ENCODE measurements around the gene SLC38A2.

The SLC38A2 gene

GRCh38 chr12:46376579-46376978 is 4.0 kb upstream of the SLC38A2 start:
- DNase-seq (ENCODE audit: low read depth in 2 of 2): no peak

- DNase-seq (ENCODE audit: low read depth in 2 of 2): no peak
These were observed 2.1 kb upstream of the SLC38A2 start for GRCh38 chr12:46374711-46375110.

- DNase-seq (ENCODE audit: low read depth in 2 of 2): no peak
These were observed 1.7 kb upstream of the SLC38A2 start for GRCh38 chr12:46374310-46374709.

GRCh38 chr12:46373301-46374296 is 1.0 kb upstream of the SLC38A2 start:
- DNase-seq (ENCODE audit: low read depth in 2 of 2): no peak

- DNase-seq (ENCODE audit: low read depth in 2 of 2): no peak
These were observed 642 bp downstream of the SLC38A2 start for GRCh38 chr12:46371718-46372543.

GRCh38 chr12:46370792-46371717 is 1.5 kb downstream of the SLC38A2 start:
- DNase-seq (ENCODE audit: low read depth in 2 of 2): peak in 1 of 2 experiments; percentile 67

GRCh38 chr12:46370380-46370734 is 2.2 kb downstream of the SLC38A2 start:
- no peak for DNase-seq (ENCODE audit: low read depth in 2 of 2)

GRCh38 chr12:46369474-46370379 is 2.8 kb downstream of the SLC38A2 start:
- DNase-seq (ENCODE audit: low read depth in 2 of 2): no peak

- no peak for DNase-seq (ENCODE audit: low read depth in 2 of 2)
These were observed 3.5 kb downstream of the SLC38A2 start for GRCh38 chr12:46369095-46369473.

- DNase-seq (ENCODE audit: low read depth in 2 of 2): no peak
These were observed 3.9 kb downstream of the SLC38A2 start for GRCh38 chr12:46368684-46369083.

GRCh38 chr12:46368138-46368537 is 4.4 kb downstream of the SLC38A2 start:
- no peak for DNase-seq (ENCODE audit: low read depth in 2 of 2)

- no peak for DNase-seq (ENCODE audit: low read depth in 2 of 2)
These were observed 5.1 kb downstream of the SLC38A2 start for GRCh38 chr12:46367351-46368029.

- DNase-seq (ENCODE audit: low read depth in 2 of 2): no peak
These were observed 5.8 kb downstream of the SLC38A2 start for GRCh38 chr12:46366771-46367170.

- no peak for DNase-seq (ENCODE audit: low read depth in 2 of 2)
These were observed 6.6 kb downstream of the SLC38A2 start for GRCh38 chr12:46365951-46366379.

- no peak for DNase-seq (ENCODE audit: low read depth in 2 of 2)
These were observed 7.6 kb downstream of the SLC38A2 start for GRCh38 chr12:46364777-46365580.

GRCh38 chr12:46364300-46364696 is 8.3 kb downstream of the SLC38A2 start:
- DNase-seq (ENCODE audit: low read depth in 2 of 2): no peak

- no peak for DNase-seq (ENCODE audit: low read depth in 2 of 2)
These were observed 8.8 kb downstream of the SLC38A2 start for GRCh38 chr12:46363582-46364299.

GRCh38 chr12:46362895-46363581 is 9.5 kb downstream of the SLC38A2 start:
- no peak for DNase-seq (ENCODE audit: low read depth in 2 of 2)
